ENCODE measurements around the gene MRPL20.
A peak's percentile ranks its signal among the peaks of the same experiment; 100 is the strongest.

MRPL20 gene

DNA sequence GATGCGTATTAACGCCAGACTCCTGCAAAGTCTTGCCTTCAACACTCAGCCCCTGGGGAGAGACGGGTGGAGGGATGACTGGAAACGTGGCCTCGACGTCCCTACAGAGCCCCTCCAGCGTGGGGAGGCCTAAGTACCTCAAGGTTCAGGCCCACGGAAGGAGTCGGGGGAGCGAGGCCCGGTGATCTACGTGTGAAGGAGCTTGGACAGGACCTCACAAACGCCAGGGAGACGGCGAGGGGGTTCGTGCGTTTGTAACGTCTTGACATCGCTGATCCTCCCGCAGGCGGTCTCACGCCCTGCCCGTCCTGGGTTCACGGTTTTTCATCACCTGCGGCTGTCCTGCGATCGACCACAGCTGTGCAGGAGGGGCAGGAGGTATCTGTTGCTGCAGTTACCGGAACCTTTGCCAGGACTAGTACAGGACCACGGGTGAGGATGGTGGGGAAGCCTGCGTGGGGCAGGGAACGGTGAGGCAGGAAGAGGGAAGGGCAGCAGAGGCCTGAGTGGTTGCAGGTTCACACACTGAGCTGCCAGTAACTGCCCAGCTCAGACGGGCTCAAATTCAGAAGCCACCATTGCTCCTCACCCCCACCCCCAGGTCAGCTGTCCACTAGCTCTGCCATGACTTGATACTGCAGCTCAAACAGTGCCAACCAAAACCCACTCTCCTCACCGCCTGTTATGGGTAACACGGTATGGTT lies 7.1 kb downstream of the MRPL20 start:
- no peak for DNase-seq (ENCODE audit: extremely low read depth, low read depth)

GRCh38 chr1:1399187-1399871 lies 7.8 kb downstream of the MRPL20 start, which contains the start of gene CCNL2:
Gene CCNL2, minus strand, starts transcription at chr1:1399335. Its CDS starts 29 bp downstream, at chr1:1399306.
- peak within 1 kb of the TSS; percentile 98 for H3K4me3 ChIP-seq (replicated peaks; ENCODE audit: low read depth, low read length)
- DNase-seq (ENCODE audit: extremely low read depth, low read depth): peak; percentile 93
- TF ChIP-seq CTCF (IDR thresholded peaks at IDR 0.05; ENCODE audit: low read depth, low read length, missing control alignments): peak; percentile 44

More for the DNA sequence above, 7.1 kb downstream of the MRPL20 start:
- no peak for TF ChIP-seq CTCF (IDR thresholded peaks at IDR 0.05; ENCODE audit: low read depth, low read length, missing control alignments)
- peak overlapping the region; percentile 98 for H3K4me3 ChIP-seq (replicated peaks; ENCODE audit: low read depth, low read length)

GRCh38 chr1:1398677-1399186 lies 8.4 kb downstream of the MRPL20 start:
- TF ChIP-seq CTCF (IDR thresholded peaks at IDR 0.05; ENCODE audit: low read depth, low read length, missing control alignments): no peak
- DNase-seq (ENCODE audit: extremely low read depth, low read depth): no peak
- peak overlapping the region; percentile 98 for H3K4me3 ChIP-seq (replicated peaks; ENCODE audit: low read depth, low read length)

DNA sequence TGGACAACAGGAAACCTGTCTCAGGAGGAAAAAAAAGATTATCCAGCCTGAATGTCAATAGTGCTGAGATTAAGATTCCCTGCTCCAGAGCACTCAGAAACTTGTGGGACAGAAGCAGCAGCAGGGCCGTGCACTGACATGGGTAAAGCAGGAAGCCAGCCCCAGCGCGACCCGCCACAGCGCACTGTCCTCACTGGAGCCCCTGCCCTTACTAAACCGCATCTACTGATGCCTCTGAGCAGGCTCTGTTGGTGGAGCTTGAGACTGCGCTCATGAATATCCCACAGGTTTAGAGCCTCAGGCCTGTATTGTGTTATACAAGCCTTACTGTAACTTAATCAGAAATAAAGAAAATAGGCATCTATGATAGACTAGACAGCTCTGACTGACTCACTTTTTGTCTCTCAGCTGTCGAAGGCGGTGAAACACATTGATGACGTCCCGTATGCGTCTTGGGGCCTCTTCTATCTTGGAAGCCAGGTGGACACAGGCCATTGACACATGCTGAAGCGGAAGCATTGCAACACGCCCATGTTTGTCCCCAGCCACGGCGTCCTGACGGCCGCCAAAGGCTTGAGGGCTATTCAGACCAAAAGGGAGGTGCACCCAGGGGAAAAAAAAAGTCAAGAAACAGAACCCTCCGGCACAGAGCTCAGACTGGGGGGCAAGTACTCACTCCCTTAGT lies 9.1 kb downstream of the MRPL20 start:
- DNase-seq (ENCODE audit: extremely low read depth, low read depth): no peak
- TF ChIP-seq CTCF (IDR thresholded peaks at IDR 0.05; ENCODE audit: low read depth, low read length, missing control alignments): no peak
- peak overlapping the region; percentile 98 for H3K4me3 ChIP-seq (replicated peaks; ENCODE audit: low read depth, low read length)

GRCh38 chr1:1395166-1395565 lies 11.9 kb downstream of the MRPL20 start:
- TF ChIP-seq CTCF (IDR thresholded peaks at IDR 0.05; ENCODE audit: low read depth, low read length, missing control alignments): no peak
- DNase-seq (ENCODE audit: extremely low read depth, low read depth): no peak
- no peak overlapping the region for H3K4me3 ChIP-seq (replicated peaks; ENCODE audit: low read depth, low read length)

DNA sequence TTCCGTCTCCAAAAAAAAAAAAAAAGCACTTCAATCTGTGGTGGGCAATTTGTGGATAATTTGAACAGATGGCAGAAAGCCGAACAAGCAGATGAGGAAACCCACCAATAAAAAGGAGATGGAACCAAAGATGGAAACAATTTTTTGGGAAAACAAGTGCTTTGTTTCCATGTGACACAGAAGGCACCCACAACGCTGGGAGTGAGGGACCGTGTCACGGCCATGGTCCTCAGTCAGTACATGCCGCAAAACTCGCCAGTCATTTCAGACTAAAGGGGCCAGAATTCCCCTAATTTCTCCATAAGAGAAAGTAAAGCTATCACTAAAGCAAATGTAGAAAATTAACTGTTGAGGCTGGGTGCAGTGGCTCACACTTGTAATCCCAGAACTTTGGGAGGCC lies 13.0 kb downstream of the MRPL20 start:
- DNase-seq (ENCODE audit: extremely low read depth, low read depth): no peak
- TF ChIP-seq CTCF (IDR thresholded peaks at IDR 0.05; ENCODE audit: low read depth, low read length, missing control alignments): no peak
- no peak overlapping the region for H3K4me3 ChIP-seq (replicated peaks; ENCODE audit: low read depth, low read length)
